Prostate gland (tissue), 2 donors: ENCODE measurements around the gene OR10H4. TPM values are rescaled to one million over a fixed set of nuclear protein-coding genes. Genes with fewer than 3 reads are reported as not detected.

Experiments
- DNase-seq: peaks from one replicate; pipeline ENCODE4 v3.0.0-alpha.2; 2019; ENCODE audit warnings: low spot score
- H3K27ac ChIP-seq, 2 donors: fragments of 200-600 bp; sonication (generic); 2 replicates each; pipeline ENCODE4 v1.5.1; 2017 to 2019
- H3K27me3 ChIP-seq: fragments of 200-600 bp; sonication (generic); replicated peaks from 2 replicates; pipeline ENCODE4 v1.5.1; 2019; ENCODE audit not compliant: insufficient read depth
- H3K36me3 ChIP-seq, 2 donors: fragments of 200-600 bp; sonication (generic); 1 replicate in 1 of 2; 2 replicates in 1 of 2; pipeline versions ENCODE4 v1.5.1 to v1.8.1; 2017 to 2019
- H3K4me1 ChIP-seq: fragments of 200-600 bp; sonication (generic); replicated peaks from 2 replicates; pipeline ENCODE4 v1.5.1; 2019
- H3K4me3 ChIP-seq, 2 donors: fragments of 200-600 bp; sonication (generic); 2 replicates each; pipeline ENCODE4 v1.5.1; 2017 to 2019
- H3K9me3 ChIP-seq: fragments of 200-600 bp; sonication (generic); 2 replicates; pipeline ENCODE4 v1.5.1; 2017
- CTCF ChIP-seq, 4 experiments: fragments of 200-600 bp in 2 of 4; fragments of 450-650 bp in 2 of 4; sonication (generic) in 2 of 4; IDR thresholded peaks; 1 replicate in 3 of 4; 2 replicates in 1 of 4; pipeline ENCODE4 v1.5.1; 2016 to 2019; ENCODE audit warnings: antibody characterized with exemption in 4 of 4, mild to moderate bottlenecking in 2 of 4, moderate library complexity in 2 of 4
- POLR2A ChIP-seq: fragments of 450-650 bp; IDR thresholded peaks from one replicate; pipeline ENCODE4 v1.6.1; 2016; ENCODE audit warnings: antibody characterized with exemption, mild to moderate bottlenecking
- POLR2AphosphoS5 ChIP-seq: sonication (generic); formaldehyde crosslinking; IDR thresholded peaks from one replicate; pipeline ENCODE4 v1.6.1; 2017; ENCODE audit warnings: antibody characterized with exemption
- WGBS: methylation state at CpG from one replicate; pipeline ENCODE4 v1.1.5; 2018; 5-methylcytosine and 5-hydroxymethylcytosine counted together
- intact Hi-C: fragments of 100-400 bp; cut with DNase I; formaldehyde crosslinking; loops from one replicate; pipeline ENCODE4 v1.14.2; 2022
- total RNA-seq, 2 donors: library from RNA; depleted of rRNA; stranded (reverse); fragments of >200 nt; gene quantifications; one replicate each; pipeline ENCODE4 v1.1.0, GENCODE V29; 2016

OR10H4 gene
- total RNA-seq, 2 donors from 2014 or later = not detected

- DNase-seq = no peak
- WGBS = 69% methylated on average over 4 of the region's 4 CpGs
- Histone ChIP-seq H3K4me1 (no peaks in the 10 kb centered on the region), H3K9me3 (no peaks in the 10 kb centered on the region), H3K36me3 (no peaks in the 10 kb centered on the region), H3K4me3 (no peak overlapping the region), H3K27me3 (no peaks in the 10 kb centered on the region), H3K27ac (no peak overlapping the region)
- intact Hi-C loops = no loop called here
- TF ChIP-seq POLR2AphosphoS5 = no peak
- TF ChIP-seq CTCF (IDR thresholded peaks at IDR 0.05) = no peak
- no peak for TF ChIP-seq POLR2A
Measured at GRCh38 chr19:15944401-15944800, 4.4 kb upstream of the OR10H4 start.

- 53% methylated on average over 4 of the region's 4 CpGs for WGBS
- intact Hi-C loops = no loop called here
- no peaks in the 10 kb centered on the region for H3K27me3 ChIP-seq
- no peak overlapping the region for H3K27ac ChIP-seq
- no peak for DNase-seq
- no peak overlapping the region for H3K4me3 ChIP-seq
- H3K4me1 ChIP-seq = no peaks in the 10 kb centered on the region
- H3K36me3 ChIP-seq = no peaks in the 10 kb centered on the region
- no peaks in the 10 kb centered on the region for H3K9me3 ChIP-seq
- no peak for TF ChIP-seq CTCF (IDR thresholded peaks at IDR 0.05)
- TF ChIP-seq POLR2A = no peak
- no peak for TF ChIP-seq POLR2AphosphoS5
Measured at GRCh38 chr19:15945301-15945700, 3.5 kb upstream of the OR10H4 start.

GRCh38 chr19:15954820-15955219, 6.0 kb downstream of the OR10H4 start:
- intact Hi-C loops = no loop called here
- Histone ChIP-seq H3K27me3 (no peaks in the 10 kb centered on the region), H3K4me1 (no peaks in the 10 kb centered on the region), H3K36me3 (no peaks in the 10 kb centered on the region), H3K27ac (no peak overlapping the region), H3K9me3 (no peaks in the 10 kb centered on the region), H3K4me3 (no peak overlapping the region)
- no peak for DNase-seq
- no peak for TF ChIP-seq POLR2A
- no peak for TF ChIP-seq CTCF (IDR thresholded peaks at IDR 0.05)
- TF ChIP-seq POLR2AphosphoS5 = no peak
- WGBS = 62% methylated on average over 6 of the region's 6 CpGs

GRCh38 chr19:15962319-15962718, 13.5 kb downstream of the OR10H4 start:
- H3K4me3 ChIP-seq = no peak overlapping the region
- intact Hi-C loops = no loop called here
- no peaks in the 10 kb centered on the region for H3K27me3 ChIP-seq
- no peak overlapping the region for H3K27ac ChIP-seq
- 66% methylated on average over 6 of the region's 6 CpGs for WGBS
- H3K9me3 ChIP-seq = no peaks in the 10 kb centered on the region
- H3K4me1 ChIP-seq = no peaks in the 10 kb centered on the region
- DNase-seq = no peak
- TF ChIP-seq POLR2A (no peak), CTCF (IDR thresholded peaks at IDR 0.05) (no peak), POLR2AphosphoS5 (no peak)
- no peaks in the 10 kb centered on the region for H3K36me3 ChIP-seq

- no peak for DNase-seq
- Histone ChIP-seq H3K9me3 (no peaks in the 10 kb centered on the region), H3K27me3 (no peaks in the 10 kb centered on the region), H3K4me3 (no peak overlapping the region), H3K4me1 (no peaks in the 10 kb centered on the region), H3K27ac (no peak overlapping the region), H3K36me3 (no peaks in the 10 kb centered on the region)
- intact Hi-C loops = no loop called here
- TF ChIP-seq CTCF (IDR thresholded peaks at IDR 0.05) (no peak), POLR2AphosphoS5 (no peak), POLR2A (no peak)
- WGBS = 80% methylated on average over 2 of the region's 2 CpGs
Measured at GRCh38 chr19:15964231-15964630, 15.4 kb downstream of the OR10H4 start.
